A673 (cell line): ENCODE measurements around the gene THBD.

Experiments
- CTCF ChIP-seq: fragments of 300-800, 200-600 bp; sonication (generic); conservative IDR thresholded peaks from 2 replicates; pipeline ENCODE4 v1.5.1; 2017; ENCODE audit warnings: low read depth, mild to moderate bottlenecking, antibody characterized with exemption, low read length, moderate library complexity, mixed read lengths
- EZH2 ChIP-seq: fragments of 200-600 bp; sonication (generic); IDR thresholded peaks from 2 replicates; pipeline ENCODE4 v1.6.1; 2017; ENCODE audit warnings: borderline replicate concordance, low read depth, mild to moderate bottlenecking, mixed read lengths, antibody characterized with exemption, low read length; ENCODE audit not compliant: poor library complexity, severe bottlenecking

DNA sequence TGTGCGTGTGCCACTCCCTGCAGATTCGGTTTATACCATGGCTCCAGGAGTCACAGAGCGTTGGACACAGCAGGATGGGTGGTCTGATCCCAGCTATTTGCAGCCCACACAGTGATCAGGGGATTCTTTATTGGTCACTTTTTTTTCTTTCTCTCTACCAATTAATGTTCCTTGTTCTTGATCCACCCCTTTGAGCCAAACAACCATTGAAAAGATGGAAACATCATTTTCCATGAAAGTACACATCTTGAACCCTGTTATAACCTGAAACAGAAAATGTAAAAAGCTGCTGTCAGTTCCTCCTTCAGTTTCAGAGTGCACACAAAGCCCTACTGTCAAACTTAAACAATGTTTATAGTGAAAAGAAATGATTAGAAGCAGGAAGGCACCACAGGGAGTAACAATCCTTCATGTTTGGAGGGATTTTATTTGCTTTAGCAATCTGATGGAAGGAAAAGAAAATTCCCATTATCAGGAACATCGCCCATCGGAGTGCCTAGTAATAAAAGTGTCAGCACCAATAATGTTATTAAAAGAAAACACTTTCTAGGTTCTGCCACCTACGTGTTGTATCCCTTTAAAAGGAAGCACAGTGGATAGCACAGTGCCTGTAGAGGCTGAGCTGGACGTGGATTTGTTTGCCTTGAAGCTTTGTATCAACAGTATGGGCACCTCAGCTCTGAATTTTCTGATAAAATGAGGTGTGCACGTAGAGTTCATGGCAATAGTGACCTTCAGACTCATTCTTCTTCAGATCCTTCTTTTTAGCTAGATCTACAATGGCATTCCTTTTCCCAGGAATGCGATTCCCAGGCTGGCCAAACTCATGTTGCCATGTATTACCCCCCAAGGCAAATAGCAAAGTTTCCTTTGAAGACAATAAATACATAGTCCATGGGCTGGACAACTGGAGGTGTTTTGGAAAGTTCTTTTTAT, 16.1 kb upstream of the THBD start:
- TF ChIP-seq CTCF (no peak), EZH2 (no peak)
